Mucosa of gallbladder (tissue), 1 donor: Measurements from ENCODE around the gene GCK. TPM values are rescaled to one million over a fixed set of nuclear protein-coding genes. Genes with fewer than 3 reads are reported as not detected.
"Not testable (repeated sequence)": the region's sequence is repeated elsewhere in the genome, so short reads cannot be mapped to it uniquely, and the experiment has no call there.

Experiments used
- DNase-seq: peaks from one replicate; pipeline ENCODE4 v3.0.0-alpha.2; 2020; ENCODE audit warnings: low spot score
- total RNA-seq: library from RNA; stranded (reverse); gene quantifications from one replicate; pipeline ENCODE4 v1.2.1, GENCODE V29; 2021
- donor health status: DM: no; HTN: no; CAD: no.

Gene GCK
- total RNA-seq, 1 donor from 2014 or later = 0.95 TPM

DNA sequence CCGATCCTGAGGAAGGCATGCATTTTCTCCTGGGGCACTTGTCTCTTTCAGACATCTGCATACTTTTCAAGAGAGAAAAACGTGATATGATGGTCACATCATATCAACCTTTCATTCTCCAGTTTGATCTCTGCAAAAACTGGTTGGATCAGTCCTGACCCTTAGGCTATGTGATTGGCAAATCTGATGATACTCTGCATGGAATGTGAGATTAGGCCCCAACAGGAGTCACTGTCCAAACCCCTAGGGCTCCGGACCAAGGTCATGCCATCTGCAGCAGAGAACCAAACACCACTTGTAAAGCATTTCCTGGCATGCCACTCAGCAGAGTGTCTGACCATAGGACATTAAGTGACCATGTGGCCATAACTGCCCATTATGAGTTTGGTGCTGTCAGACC, 8.6 kb downstream of the GCK start:
- DNase-seq = no peak

DNA sequence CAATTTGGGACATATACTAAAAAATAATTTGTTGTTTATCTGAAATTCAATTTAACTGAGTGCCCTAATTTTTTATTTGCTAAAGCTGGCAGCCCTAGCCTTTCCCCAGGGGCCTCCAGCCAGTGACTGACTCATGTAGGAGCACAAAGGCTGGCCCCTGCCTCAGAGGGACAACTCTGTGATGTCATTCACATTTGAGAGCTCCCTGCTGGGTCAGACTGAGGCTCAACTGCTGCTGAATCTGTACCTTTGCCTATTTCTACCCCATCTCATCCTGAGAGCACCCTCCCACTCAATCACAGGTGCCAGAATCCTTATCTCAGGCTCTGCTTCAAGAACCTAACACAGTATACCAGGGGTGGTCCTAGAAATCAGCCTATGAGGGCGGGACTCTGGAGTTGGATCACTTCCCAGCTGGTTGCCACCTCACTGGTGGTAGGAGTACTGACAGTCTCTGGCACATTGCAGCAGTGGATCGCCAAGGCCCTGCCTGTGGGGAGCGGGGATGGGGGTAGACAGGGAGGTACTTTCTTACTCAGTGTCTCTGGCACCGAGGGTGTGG, 11.6 kb downstream of the GCK start:
- no peak for DNase-seq

DNA sequence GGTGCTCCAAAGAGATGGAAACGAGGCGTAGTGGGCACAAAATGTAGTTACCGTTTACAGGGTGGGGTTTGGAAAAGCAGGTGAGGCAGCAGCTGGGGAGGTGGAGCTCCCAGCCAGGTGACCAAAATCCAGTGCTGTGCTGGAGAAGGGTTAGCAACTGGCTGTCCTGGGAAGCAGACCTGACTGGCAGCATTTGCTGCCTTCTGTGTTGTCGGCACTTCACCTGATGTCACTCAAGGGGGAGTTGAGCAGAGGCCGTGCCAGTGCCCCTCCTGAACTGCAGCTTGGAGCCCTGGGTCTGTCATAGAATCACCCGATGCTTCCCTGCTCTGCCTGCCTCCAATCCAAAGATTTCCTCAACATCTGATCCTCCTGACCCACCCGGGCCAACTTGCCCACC, 12.8 kb downstream of the GCK start:
- DNase-seq = no peak

DNA sequence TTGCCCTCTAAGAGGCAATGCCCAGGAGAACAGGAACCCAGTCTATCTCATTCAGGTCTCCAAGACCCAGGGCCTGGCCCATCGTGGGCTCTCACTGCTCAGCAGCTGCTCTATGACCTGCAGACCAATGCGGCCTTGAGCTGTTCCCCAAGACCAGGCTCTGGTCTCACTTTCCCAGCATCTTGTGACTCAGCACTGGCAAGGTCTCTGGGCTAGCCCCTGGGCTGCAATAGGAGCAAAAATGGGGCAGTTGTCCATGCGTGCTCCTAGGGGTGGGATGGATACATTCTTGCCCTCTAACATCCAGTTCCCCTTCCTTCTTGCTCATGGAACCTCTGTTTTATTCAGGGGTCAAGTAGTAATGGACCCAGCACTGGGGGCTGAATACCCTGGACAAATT, 13.5 kb downstream of the GCK start:
- DNase-seq = no peak

DNA sequence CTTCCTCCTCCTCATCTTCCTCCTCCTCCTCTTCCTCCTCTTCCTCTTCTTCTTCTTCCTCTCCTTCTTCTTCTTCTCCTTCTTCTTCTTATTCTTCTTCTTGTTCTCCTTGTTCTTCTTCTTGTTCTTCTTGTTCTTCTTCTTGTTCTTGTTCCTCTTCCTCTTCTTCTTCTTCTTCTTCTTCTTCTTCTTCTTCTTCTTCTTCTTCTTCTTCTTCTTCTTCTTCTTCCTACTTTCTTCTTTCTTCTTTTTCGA, 14.6 kb downstream of the GCK start:
- not testable (repeated sequence) for DNase-seq

DNA sequence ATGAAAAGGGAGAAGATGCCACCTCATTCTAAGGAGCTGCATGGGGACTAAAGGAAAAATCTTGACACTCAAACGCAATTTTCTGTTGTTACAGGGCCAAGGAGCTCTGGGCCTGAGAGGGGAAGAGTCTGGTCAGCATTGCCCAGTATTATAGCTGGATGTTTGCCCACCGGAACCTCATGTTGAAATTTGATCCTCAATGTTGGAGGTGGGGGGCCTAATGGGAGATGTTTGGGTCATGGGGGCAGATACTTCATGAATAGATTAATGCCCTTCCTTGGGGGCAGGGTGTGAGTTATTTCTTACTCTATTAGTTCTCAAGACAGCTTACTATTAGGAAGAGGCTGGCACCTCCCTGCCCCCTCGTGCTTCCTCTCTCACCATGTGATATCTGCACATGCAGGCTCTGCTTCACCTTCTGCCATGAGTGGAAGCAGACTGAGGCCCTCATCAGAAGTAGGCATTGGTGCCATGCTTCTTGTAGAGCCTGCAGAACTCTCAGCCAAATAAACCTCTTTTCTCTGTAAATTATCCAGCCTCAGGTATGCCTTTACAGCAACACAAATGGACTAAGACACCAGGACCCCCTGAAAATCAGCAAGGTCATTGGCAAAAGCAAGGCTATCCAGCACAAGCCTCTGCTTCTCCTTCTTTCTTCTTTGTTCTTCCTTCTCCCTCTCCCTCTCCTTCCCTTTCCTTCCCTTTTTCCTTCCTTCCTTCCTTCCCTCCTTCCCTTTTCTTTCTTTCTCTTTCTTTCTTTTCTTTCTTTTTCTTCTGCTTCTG, 15.1 kb downstream of the GCK start:
- no peak for DNase-seq

DNA sequence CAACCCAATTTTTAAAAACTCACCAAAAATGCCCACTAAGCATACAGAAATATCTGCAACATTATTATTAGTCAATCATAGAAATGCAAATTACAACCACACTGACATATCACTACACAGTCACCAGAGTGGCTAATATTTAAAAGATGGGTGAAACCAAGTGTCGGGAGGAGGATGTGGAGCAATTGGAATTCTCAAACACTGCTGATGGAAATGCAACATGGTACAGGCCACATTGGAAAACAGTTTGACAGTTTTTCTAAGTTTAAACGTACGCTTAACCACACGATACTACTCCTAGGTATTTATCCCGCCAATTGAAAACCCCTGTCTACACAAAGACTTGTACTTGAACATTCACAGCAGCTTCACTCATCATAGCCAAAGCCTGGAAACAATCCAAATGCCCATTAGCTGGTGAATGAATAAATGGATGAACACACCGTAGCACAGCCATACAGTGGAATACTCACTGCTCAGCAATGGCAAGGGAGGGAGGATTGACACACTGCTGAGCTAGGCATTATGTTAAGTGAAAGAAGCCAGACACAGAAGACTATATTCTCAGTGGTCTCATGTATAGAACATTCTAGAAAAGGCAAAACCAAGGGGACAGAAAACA, 16.3 kb downstream of the GCK start:
- no peak for DNase-seq

DNA sequence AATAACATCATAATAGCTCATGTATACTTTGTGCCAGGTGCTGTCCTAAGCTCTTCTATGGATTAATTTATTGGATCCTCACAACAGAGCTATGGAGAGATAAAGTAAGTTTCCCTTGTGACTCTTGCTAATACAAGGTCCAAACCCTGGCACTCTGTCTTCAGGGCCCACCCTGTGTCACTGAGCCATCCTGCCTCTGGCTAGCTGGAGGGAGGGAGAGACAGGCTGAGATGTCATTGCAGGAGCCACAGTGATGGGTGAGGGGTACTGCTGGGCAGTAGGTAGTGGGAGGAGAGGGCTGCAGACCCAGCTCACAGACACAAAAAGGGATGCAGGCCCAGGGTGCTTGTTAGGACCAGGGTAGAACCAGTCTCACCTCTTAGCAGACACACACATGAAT, 16.9 kb downstream of the GCK start:
- DNase-seq = no peak

DNA sequence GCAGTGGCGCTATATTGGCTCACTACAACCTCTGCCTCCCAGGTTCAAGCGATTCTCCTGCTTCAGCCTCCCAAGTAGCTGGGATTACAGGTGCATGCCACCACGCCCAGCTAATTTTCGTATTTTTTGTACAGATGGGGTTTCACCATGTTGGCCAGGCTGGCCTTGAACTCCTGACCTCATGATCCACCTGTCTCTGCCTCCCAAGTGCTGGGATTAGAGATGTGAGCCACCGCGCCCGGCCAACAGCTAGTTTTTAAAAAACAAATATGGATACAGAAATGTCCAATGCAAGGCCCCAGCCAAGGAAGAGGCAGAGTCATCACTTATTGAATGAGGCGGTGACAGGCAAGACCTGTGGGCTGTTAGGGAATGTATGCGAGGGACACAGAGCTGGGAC, 17.3 kb downstream of the GCK start:
- not testable (repeated sequence) for DNase-seq

DNA sequence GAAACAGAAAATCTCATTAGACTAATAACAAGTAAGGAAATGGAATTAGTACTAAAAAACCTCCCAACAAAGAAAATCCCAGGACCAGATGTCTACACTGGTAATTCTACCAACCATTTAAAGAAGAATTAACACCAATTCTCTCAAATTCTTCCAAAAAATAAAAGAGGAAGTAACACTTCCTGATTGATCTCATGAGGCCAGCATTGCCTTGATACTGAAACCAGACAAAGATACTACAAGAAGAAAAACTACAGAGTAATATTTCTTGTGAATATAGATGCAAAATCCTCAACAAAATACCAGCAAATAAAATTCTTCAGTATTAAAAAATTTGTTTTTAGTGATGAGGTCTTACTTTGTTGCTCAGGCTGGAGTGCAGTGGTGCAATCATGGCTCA, 21.3 kb downstream of the GCK start:
- no peak for DNase-seq

DNA sequence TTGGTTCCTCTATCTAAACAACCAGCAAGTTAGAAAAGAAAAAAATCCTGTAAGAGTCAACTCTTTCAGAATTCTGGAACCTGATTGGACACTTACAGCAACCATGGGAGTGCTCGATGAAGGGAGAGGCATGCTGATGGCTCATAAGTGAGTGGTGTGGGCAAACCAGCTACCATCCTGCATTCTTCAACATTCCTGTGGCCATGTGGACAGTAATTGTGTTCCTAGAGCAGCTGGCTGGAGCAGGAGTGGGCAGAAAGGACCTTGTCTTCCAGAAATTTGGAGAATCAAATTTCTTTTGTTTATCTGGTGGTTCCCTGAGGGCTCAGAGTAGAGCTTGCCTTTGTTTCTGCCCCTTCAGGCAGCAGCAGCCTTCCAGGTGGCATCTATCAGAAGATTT, 25.6 kb downstream of the GCK start:
- DNase-seq = no peak

DNA sequence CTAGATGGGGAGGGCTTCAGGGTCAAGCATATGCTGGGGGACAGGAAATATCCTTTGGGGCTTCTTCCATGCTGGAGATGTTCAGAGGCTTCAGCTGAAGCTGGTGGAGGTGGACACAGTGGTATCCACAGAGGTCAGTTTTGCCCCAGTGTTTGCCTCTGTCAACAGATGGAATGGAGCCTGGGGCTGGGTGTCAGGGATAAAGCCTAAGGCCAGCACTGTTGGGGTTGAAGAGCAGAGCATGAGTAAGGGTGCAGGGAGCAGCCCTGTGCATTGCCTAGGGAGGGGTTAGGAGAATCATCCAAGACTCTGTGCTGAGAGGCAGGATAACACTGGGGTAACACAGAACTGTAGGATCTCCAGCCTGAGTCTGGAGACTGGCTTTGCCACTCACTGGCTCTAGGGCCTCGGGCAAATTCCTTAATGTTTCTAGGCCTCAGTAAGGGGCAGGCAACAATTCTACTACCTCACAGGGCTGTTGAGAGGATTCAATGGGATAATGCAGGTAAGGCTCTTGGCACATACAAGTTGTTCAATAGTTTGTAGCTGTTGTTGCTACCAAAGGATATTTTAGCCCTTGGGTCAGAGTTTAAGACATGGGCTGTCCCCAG, 26.3 kb downstream of the GCK start:
- DNase-seq = no peak

DNA sequence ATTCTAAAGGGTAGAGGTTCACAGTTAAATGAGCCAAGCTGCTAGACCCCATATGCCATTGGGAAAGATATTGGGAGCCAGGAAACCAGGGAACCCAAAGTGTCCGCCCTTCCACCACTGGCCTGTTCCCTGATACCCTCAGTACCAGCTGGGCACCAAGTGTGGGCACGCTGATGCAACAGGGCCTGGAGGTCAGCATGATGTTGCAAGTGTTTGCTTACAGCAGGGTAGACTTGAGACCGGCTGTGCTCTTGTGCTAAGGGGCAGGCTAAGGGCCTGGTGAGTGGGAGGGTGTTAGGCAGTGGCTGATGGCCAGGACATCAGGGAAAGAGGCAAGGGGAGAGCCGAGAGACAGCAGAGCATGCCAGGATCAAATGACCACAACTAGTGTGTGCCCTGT, 27.1 kb downstream of the GCK start:
- DNase-seq = no peak

DNA sequence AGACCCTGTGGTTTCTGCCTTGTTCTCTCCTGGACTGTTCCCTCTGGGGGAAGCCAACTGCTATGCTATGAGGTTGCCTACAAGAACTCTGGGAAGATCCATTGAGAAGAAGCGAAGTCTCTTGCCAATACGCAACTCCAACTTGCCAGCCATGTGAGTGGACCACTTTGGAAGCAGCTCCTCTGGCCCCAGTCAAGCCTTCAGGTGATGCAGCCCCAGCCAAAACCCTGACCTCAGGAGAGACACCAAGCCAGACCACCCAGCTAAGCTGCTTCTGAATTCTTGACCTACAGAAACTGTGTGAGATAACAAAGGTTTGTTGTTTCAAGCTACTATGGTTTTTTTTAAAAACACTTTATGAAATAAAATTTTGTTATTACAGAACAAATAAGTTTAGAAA, 27.9 kb downstream of the GCK start:
- DNase-seq = no peak

DNA sequence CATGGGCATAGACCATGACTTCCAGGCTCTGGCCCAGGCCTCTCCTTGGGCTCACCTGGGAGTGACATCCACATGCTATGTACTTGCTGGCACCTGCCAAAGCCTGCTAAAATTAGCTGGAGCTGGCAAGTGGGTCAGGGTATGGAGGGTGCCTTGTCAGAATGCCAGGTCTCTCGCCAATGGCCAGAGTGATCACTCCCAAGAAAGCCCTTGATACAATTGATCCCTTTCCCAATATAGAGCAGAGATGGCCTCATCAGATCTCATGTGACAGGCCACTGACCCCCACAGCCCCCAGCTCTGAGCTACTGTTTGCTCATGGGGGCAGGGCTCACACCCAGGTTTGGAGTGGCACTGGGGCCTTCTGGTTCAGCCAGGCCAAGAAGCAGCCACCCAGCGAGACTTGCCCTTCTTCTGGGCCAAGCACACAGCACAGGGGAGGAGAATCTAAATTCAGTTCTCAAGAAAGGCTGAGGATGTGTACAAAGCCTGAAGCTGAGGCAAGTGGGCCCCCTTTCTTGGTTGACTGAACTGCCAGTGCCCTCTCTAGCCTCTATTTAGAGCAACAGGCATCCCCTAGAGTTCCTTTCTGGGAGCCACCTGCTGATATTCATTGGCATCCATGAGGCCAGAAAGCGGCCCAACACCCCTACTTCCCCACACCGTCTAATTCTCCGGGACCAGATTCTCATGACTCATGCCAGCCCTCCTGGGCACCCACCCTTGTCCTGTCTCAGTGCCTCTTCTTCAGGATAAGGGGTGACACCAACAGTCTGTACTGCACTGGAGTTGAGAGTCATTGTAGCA, 29.2 kb downstream of the GCK start:
- no peak for DNase-seq

DNA sequence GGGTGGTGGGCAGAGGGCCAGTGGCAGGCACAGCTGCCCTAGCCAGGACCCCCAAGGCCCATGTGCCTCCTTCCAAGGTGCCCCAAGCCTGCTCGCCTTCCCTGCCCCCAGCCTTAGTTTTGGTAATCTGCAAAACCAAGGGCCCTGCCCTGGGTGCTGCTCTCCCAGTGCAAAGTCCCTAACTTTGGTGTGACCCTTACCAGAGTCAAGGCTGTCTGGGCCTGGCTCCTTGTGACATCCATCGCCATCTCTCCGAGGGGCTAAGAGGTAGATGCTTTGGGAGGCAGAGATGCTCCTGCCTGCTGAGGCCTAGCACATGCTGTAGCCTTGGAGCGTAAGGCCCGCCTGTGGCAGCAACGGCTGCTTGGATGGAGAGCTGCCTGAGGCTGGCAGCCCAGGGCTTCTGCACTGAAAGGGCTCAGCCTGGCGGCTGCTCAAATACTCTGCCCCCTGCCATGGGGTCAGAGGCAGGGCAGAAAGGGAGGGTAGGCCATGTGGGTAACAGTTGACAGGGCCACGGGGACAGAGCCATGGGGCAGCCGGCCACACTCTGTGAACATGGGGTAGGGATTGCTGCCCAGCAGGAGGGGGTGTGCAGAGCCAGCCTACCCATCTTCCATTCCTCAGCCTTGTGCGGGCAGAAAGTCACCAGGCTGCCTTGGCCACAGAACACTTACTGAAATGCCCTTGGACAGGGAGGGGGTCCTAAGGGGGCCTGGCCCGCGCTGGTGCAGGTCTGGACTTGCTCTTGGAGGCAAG, 30.2 kb downstream of the GCK start:
- DNase-seq = no peak

DNA sequence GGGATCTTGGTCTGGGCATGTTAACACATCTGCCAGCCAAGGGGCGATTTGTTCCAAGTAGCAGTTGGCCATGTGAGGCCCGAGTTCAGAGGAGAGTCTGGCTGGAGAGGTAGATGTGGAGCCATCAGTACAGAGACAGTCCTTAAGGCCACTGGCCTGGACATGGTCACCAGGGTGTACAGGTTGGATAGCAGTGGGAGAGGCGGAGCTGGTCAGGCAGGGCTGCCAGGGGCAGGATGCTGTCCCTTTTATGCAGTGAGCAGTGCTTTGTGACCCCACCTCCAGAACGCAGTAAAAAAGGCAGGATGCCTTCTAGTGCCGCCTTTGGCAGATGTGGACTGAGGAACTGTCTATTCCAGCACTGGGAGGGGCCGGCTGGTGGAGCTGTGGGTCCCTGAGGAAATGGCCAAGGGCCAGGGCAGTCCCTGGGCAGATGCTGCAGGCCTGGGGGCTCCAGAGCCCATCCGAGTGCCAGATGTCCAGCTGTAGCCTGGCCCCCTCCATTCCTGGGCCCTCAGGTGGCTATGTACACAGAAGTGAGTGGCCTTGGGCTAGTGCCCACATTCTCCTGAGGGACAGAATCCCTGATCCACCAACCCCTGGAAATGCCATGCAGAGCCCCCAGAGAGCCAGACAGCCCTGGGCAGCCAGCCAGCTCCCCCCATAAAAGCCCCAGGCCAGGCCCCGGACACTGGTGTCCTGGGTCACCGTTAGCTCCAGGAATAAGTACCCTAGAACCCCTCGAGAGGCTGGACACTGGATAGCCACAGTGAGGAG, 31.0 kb downstream of the GCK start:
- no peak for DNase-seq

DNA sequence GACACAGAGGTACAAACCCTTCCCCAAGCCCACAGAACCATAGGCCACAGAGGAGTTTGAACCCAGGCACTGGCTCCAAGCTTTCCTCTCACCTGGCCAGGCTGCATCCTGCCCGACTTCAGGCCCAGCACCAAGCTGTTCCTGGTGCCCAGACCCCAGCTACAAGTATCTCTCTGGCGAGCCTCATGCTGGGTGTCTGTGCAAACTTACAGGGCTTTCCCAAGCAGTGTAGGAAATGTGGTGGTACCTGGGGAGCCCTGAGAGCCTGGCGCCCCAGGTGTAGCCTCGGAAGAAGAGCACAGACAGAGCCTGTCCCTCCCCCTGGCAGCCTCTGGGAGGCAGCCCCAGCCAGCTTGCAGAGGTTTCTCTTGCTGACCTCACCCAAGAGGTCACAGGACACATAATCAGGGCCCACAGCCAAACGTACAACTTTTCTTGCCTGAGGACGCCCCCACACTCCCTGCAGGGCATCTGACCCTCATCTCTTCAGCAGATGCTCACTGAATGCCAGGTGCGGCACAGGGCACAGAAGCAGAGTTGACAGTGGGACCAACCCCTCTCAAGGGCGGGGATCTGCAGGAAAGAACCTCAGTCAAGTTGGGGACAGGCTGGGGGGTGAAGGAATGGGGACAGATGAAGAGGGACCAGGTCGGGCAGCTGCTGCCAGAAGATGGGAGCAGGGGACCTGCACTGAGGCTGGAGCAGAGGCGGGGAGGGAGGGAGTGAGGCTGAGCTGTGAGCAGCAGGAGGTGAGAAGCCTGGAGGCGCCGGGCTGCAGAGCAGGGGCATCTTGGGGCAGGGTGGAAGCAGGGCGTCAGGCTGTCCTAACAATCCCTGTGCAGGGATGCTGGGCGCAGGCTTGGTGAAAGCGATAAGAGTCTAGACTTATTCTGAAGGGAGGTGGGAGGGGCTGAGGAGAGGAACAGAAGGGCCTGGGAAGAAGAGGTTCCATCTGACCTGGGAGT, 31.8 kb downstream of the GCK start:
- no peak for DNase-seq

DNA sequence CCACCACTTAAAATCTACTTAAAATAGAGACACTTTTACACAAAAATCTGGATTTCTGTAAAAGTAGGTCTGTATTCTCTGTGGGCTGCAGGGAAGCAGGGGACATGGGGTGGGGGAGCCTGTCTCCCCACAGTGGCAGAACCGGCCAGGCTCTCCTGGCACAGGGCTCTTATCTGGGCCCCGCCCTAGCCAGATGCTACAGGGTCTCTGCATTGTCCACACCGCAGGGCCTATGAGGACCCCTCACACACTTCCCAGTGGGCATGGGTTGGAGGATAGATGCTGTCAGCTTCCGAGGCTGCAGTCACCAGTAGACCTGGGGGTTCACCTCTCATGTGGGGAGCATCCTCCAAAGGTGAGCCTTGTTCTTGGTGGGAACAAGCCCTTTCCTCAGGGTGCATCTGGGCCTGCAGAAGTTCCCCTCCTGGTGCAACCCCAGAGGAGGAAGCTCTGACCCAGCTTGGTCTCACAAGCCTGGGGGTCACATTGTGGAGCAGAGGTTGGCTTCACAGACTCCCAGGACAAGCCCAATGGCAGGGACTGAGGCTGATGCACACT, 32.7 kb downstream of the GCK start:
- no peak for DNase-seq
